IMR-90 (cell line): Measurements from ENCODE around the gene TMF1. TPM values are rescaled to one million over a fixed set of nuclear protein-coding genes. Genes with fewer than 3 reads are reported as not detected.
A peak's percentile ranks its signal among the peaks of the same experiment; 100 is the strongest.

ENCODE experiments used
- ATAC-seq: fragments of 200-7000 bp; cut with Tn5 transposase; 2 replicates; pipeline ENCODE4 v1.9.1; 2020; ENCODE audit warnings: low read depth, mild to moderate bottlenecking, moderate library complexity
- BruUV-seq: library from RNA; stranded (reverse); fragments of 400-500 nt; replicated peaks from 2 replicates; lab custom pipeline; 2021; lab: Mats Ljungman, UMichigan
- CTCF ChIA-PET: fragments of 300-600 bp; formaldehyde crosslinking; extraction: SDS; loops from one replicate; lab custom pipeline; 2021; ENCODE audit warnings: antibody characterized with exemption; lab: Yijun Ruan, JAX
- POLR2A ChIA-PET: fragments of 300-600 bp; sonication (Branson Sonifier 250); formaldehyde crosslinking; loops from one replicate; lab custom pipeline; 2022; ENCODE audit warnings: antibody characterized with exemption; ENCODE audit not compliant: unreplicated experiment; lab: Charles Lee
- DNase-seq: peaks from one replicate; pipeline ENCODE4 v3.0.0; 2013
- H2AFZ ChIP-seq: replicated peaks from 2 replicates; pipeline ENCODE3; 2013; ENCODE audit warnings: low read length, mild to moderate bottlenecking; ENCODE audit not compliant: poor library complexity
- H2AK5ac ChIP-seq: 2 replicates; pipeline ENCODE4 v1.6.1; 2013; ENCODE audit warnings: low read depth, low read length, inconsistent platforms
- H2AK9ac ChIP-seq: replicated peaks from 2 replicates; pipeline ENCODE3; 2013; ENCODE audit warnings: mild to moderate bottlenecking, low read depth, low read length, moderate library complexity; ENCODE audit not compliant: poor library complexity
- H2BK120ac ChIP-seq: 2 replicates; pipeline ENCODE4 v1.6.1; 2013; ENCODE audit warnings: low read depth, low read length, inconsistent platforms
- H2BK15ac ChIP-seq: 3 replicates; pipeline ENCODE4 v1.6.1; 2013; ENCODE audit warnings: low read depth, low read length, inconsistent platforms
- H2BK20ac ChIP-seq: 2 replicates; pipeline ENCODE4 v1.6.1; 2013; ENCODE audit warnings: low read depth, mild to moderate bottlenecking, inconsistent platforms, low read length, moderate library complexity
- H2BK5ac ChIP-seq: 2 replicates; pipeline ENCODE4 v1.6.1; 2013; ENCODE audit warnings: mild to moderate bottlenecking, low read depth, low read length, inconsistent platforms; ENCODE audit not compliant: poor library complexity, severe bottlenecking
- H3K14ac ChIP-seq: replicated peaks from 2 replicates; pipeline ENCODE4 v1.6.1; 2013; ENCODE audit warnings: low read depth, low read length, inconsistent platforms
- H3K18ac ChIP-seq: 2 replicates; pipeline ENCODE4 v1.6.1; 2013; ENCODE audit warnings: low read depth, low read length, control low read depth
- H3K23ac ChIP-seq: 2 replicates; pipeline ENCODE4 v1.6.1; 2013; ENCODE audit warnings: low read depth, low read length, inconsistent platforms
- H3K27ac ChIP-seq: 2 replicates; pipeline ENCODE4 v1.5.1; 2013; ENCODE audit warnings: mild to moderate bottlenecking, control low read depth, low read length; ENCODE audit not compliant: insufficient read depth
- H3K27me3 ChIP-seq: 2 replicates; pipeline ENCODE4 v1.6.1; 2013; ENCODE audit warnings: low read length; ENCODE audit not compliant: control insufficient read depth, insufficient read depth
- H3K36me3 ChIP-seq: 2 replicates; pipeline ENCODE4 v1.6.1; 2013; ENCODE audit warnings: low read length, mixed read lengths; ENCODE audit not compliant: control insufficient read depth, insufficient read depth
- H3K4ac ChIP-seq: 2 replicates; pipeline ENCODE4 v1.6.1; 2013; ENCODE audit warnings: low read depth, low read length, inconsistent platforms
- H3K4me1 ChIP-seq: 2 replicates; pipeline ENCODE4 v1.6.1; 2013; ENCODE audit warnings: low read length, mixed read lengths; ENCODE audit not compliant: control insufficient read depth, insufficient read depth
- H3K4me2 ChIP-seq: 2 replicates; pipeline ENCODE4 v1.6.1; 2013; ENCODE audit warnings: low read depth, mild to moderate bottlenecking, control low read depth, low read length, moderate library complexity
- H3K4me3 ChIP-seq: 2 replicates; pipeline ENCODE4 v1.5.1; 2013; ENCODE audit warnings: low read depth, mild to moderate bottlenecking, control low read depth, low read length, moderate library complexity; ENCODE audit not compliant: insufficient read depth
- H3K56ac ChIP-seq: 2 replicates; pipeline ENCODE4 v1.6.1; 2013; ENCODE audit warnings: low read length, inconsistent platforms; ENCODE audit not compliant: insufficient read depth; ENCODE audit errors: extremely low read depth
- H3K79me1 ChIP-seq, 2 experiments: 2 replicates each; pipeline ENCODE4 v1.6.1; 2013; ENCODE audit warnings: low read length in 2 of 2, inconsistent platforms in 1 of 2, low read depth in 1 of 2
- H3K9ac ChIP-seq: 2 replicates; pipeline ENCODE4 v1.6.1; 2013; ENCODE audit warnings: low read depth, low read length, control low read depth
- H3K9me1 ChIP-seq: 2 replicates; pipeline ENCODE4 v1.6.1; 2013; ENCODE audit warnings: low read length, inconsistent platforms; ENCODE audit not compliant: insufficient read depth
- H3K9me3 ChIP-seq: 2 replicates; pipeline ENCODE4 v1.6.1; 2013; ENCODE audit warnings: low read length; ENCODE audit not compliant: control insufficient read depth, insufficient read depth
- H4K20me1 ChIP-seq: 2 replicates; pipeline ENCODE4 v1.6.1; 2013; ENCODE audit warnings: low read length, inconsistent platforms; ENCODE audit not compliant: insufficient read depth
- H4K5ac ChIP-seq: 2 replicates; pipeline ENCODE4 v1.6.1; 2013; ENCODE audit warnings: mild to moderate bottlenecking, low read depth, low read length, control low read depth
- H4K8ac ChIP-seq, 2 experiments: 2 replicates each; pipeline ENCODE4 v1.6.1; 2013; ENCODE audit warnings: low read depth in 2 of 2, low read length in 2 of 2, control low read depth in 1 of 2, inconsistent platforms in 1 of 2
- H4K91ac ChIP-seq: 2 replicates; pipeline ENCODE4 v1.6.1; 2013; ENCODE audit warnings: low read depth, low read length, inconsistent platforms; ENCODE audit not compliant: insufficient read depth
- ELK1 ChIP-seq: fragments of 150-350 bp; IDR thresholded peaks from 2 replicates; pipeline ENCODE4 v1.6.1; 2016; ENCODE audit warnings: low read depth, mild to moderate bottlenecking, low read length, moderate library complexity, borderline replicate concordance
- MAFK ChIP-seq: IDR thresholded peaks from 2 replicates; pipeline ENCODE4 v1.6.1; 2012; ENCODE audit warnings: low read depth, low read length, improper control_type of control experiment
- dilution Hi-C: fragments of 300-500 bp; cut with HindIII; formaldehyde crosslinking; loops from one replicate; pipeline ENCODE4 v1.14.3; 2018; ENCODE audit warnings: low sequenced_read_pairs; ENCODE audit not compliant: unreplicated experiment
- in situ Hi-C: fragments of 300-500 bp; cut with MboI; formaldehyde crosslinking; loops from 3 replicates; pipeline ENCODE4 v1.14.3; 2019; ENCODE audit warnings: low sequenced_read_pairs, inconsistent platforms, mixed read lengths
- intact Hi-C: fragments of 100-400 bp; cut with micrococcal nuclease; formaldehyde crosslinking; loops from 2 replicates; pipeline ENCODE4 v1.10.0; 2022
- polyA plus RNA-seq, 3 experiments: library from polyadenylated mRNA; depleted of rRNA; stranded (reverse); fragments of >200 nt; gene quantifications; 2 replicates each; pipeline ENCODE4 v1.2.3, GENCODE V29; 2012; ENCODE audit warnings: low replicate concordance in 1 of 3
- total RNA-seq: library from RNA; depleted of rRNA; stranded (reverse); fragments of >200 nt; gene quantifications from 2 replicates; pipeline ENCODE4 v1.2.3, GENCODE V29; 2012

TMF1 gene
- total and polyA plus RNA-seq, 2 of the 4 experiments (the other 2 are of a cell fraction), result 12.4 to 39.1 TPM

GRCh38 chr3:68999158-68999557 is 53.0 kb downstream of the TMF1 start:
- H2BK5ac ChIP-seq, result peak overlapping the region; percentile 13
- peaks cover 7% of the 10 kb centered on the region for H3K9me1 ChIP-seq
- H3K36me3 ChIP-seq, result peaks cover 33% of the 10 kb centered on the region
- no peak overlapping the region for H2BK120ac ChIP-seq
- DNase-seq (no peak), ATAC-seq (peak; percentile 15; the same call in 1 of the 2 replicates)
- H4K91ac ChIP-seq, result no peak overlapping the region
- intact Hi-C loops (no loop called here), in situ Hi-C loops (no loop called here), dilution Hi-C loops (no loop called here)
- no peak overlapping the region for H3K4me3 ChIP-seq
- 0 out of 2 replicates have a peak, but pooled peaks cover 3% of the 10 kb centered on the region for H4K20me1 ChIP-seq
- no peak overlapping the region for H3K4ac ChIP-seq
- no peak overlapping the region; the same call in 1 of the 2 replicates for H4K5ac ChIP-seq
- no peak overlapping the region for H4K8ac ChIP-seq
- H3K18ac ChIP-seq, result no peak overlapping the region
- CTCF ChIA-PET, result no interaction called here
- no TSS peak for BruUV-seq
- H2BK15ac ChIP-seq, result no peak overlapping the region
- no peak overlapping the region for H2AK9ac ChIP-seq
- no peak overlapping the region for H3K56ac ChIP-seq
- no peak overlapping the region; the same call in 1 of the 2 replicates for H3K23ac ChIP-seq
- H3K27ac ChIP-seq, result no peak overlapping the region
- no peak overlapping the region for H2BK20ac ChIP-seq
- no peaks in the 10 kb centered on the region for H3K9me3 ChIP-seq
- H3K14ac ChIP-seq, result no peak overlapping the region
- TF ChIP-seq MAFK (peak; percentile 31), ELK1 (no peak)
- H3K4me1 ChIP-seq, result peaks cover 14% of the 10 kb centered on the region
- no peaks in the 10 kb centered on the region for H3K27me3 ChIP-seq
- no peak overlapping the region for H3K4me2 ChIP-seq
- no peak overlapping the region for H3K9ac ChIP-seq
- peaks cover 0 to 9% of the 10 kb centered on the region in 2 experiments; a peak in 2 of 4 replicates for H3K79me1 ChIP-seq
- H2AFZ ChIP-seq, result no peak overlapping the region
- POLR2A ChIA-PET, result no interaction called here
- H2AK5ac ChIP-seq, result no peak overlapping the region
